HCT116 (cell line): ENCODE measurements around the gene MMP26. TPM values are rescaled to one million over a fixed set of nuclear protein-coding genes. Genes with fewer than 3 reads are reported as not detected.

Experiments used
- ATAC-seq: fragments of 200-7000 bp; cut with Tn5 transposase; 2 replicates; pipeline ENCODE4 v1.9.1; 2020; ENCODE audit warnings: mild to moderate bottlenecking, moderate library complexity
- BruUV-seq: library from RNA; stranded (reverse); fragments of 400-500 nt; replicated peaks from 2 replicates; lab custom pipeline; 2021; lab: Mats Ljungman, UMichigan
- CTCF ChIA-PET: fragments of 300-600 bp; sonication (Branson Sonifier 250); formaldehyde crosslinking; loops from one replicate; lab custom pipeline; 2021; ENCODE audit warnings: antibody characterized with exemption; lab: Charles Lee
- POLR2A ChIA-PET: fragments of 300-600, 350-600 bp; sonication (Branson Sonifier 250); formaldehyde crosslinking; loops from one replicate; lab custom pipeline; 2021; ENCODE audit warnings: antibody characterized with exemption; lab: Charles Lee
- RAD21 ChIA-PET, 2 experiments: fragments of 300-600 bp; sonication (Branson Sonifier 250); formaldehyde crosslinking; loops; one replicate each; lab custom pipeline; 2023; ENCODE audit warnings: low total read pairs in 2 of 2; ENCODE audit not compliant: uncharacterized antibody in 2 of 2, unreplicated experiment in 2 of 2, low non-redundant PET in 1 of 2; lab: Charles Lee
- DNase-seq: peaks from one replicate; pipeline ENCODE4 v3.0.0-alpha.2; 2010; ENCODE audit warnings: low read depth, low spot score
- H2AFZ ChIP-seq: fragments of 200-600 bp; shearing (Covaris generic), sonication (generic); 2 replicates; pipeline ENCODE4 v1.6.1; 2017; ENCODE audit warnings: low read depth, mixed run types, mixed read lengths, antibody characterized with exemption, low read length; ENCODE audit not compliant: poor library complexity, severe bottlenecking
- H3K27ac ChIP-seq: 2 replicates; pipeline ENCODE4 v1.5.1; 2012; ENCODE audit warnings: low read depth, low read length
- H3K27me3 ChIP-seq: fragments of 200-600 bp; sonication (generic); 2 replicates; pipeline ENCODE4 v1.6.1; 2016; ENCODE audit warnings: mixed run types, low read length, mixed read lengths; ENCODE audit not compliant: insufficient read depth
- H3K36me3 ChIP-seq, 2 experiments: fragments of 200-500 bp in 1 of 2; fragments of 200-600 bp in 1 of 2; sonication (Bioruptor generic) in 1 of 2; sonication (generic) in 1 of 2; 2 replicates each; pipeline versions ENCODE4 v1.5.1 to v1.6.1; 2014 to 2016; ENCODE audit warnings: low read length in 2 of 2, inconsistent platforms in 1 of 2, mixed read lengths in 1 of 2, mixed run types in 1 of 2; ENCODE audit not compliant: insufficient read depth in 2 of 2, control insufficient read depth in 1 of 2
- H3K4me1 ChIP-seq, 2 experiments: fragments of 200-600 bp in 1 of 2; sonication (generic) in 1 of 2; 2 replicates each; pipeline versions ENCODE4 v1.5.1 to v1.6.1; 2012 to 2017; ENCODE audit warnings: low read length in 2 of 2, inconsistent platforms in 1 of 2, mild to moderate bottlenecking in 1 of 2, mixed read lengths in 1 of 2, mixed run types in 1 of 2, moderate library complexity in 1 of 2; ENCODE audit not compliant: insufficient read depth in 2 of 2, control insufficient read depth in 1 of 2
- H3K4me2 ChIP-seq: fragments of 200-600 bp; sonication (generic); 2 replicates; pipeline ENCODE4 v1.6.1; 2017; ENCODE audit warnings: mixed run types, low read length, mixed read lengths
- H3K4me3 ChIP-seq, 2 experiments: fragments of 200-600 bp in 1 of 2; sonication (generic) in 1 of 2; replicated peaks in 1 of 2; 2 replicates each; pipeline ENCODE4 v1.5.1; 2011 to 2016; ENCODE audit warnings: low read length in 2 of 2, control low read depth in 1 of 2, low read depth in 1 of 2, mild to moderate bottlenecking in 1 of 2, mixed read lengths in 1 of 2, mixed run types in 1 of 2
- H3K79me2 ChIP-seq: fragments of 200-600 bp; sonication (generic); 2 replicates; pipeline ENCODE4 v1.6.1; 2017; ENCODE audit warnings: mild to moderate bottlenecking, mixed run types, low read length, moderate library complexity, mixed read lengths; ENCODE audit not compliant: insufficient read depth
- H3K9ac ChIP-seq: fragments of 200-600 bp; sonication (generic); 2 replicates; pipeline ENCODE4 v1.6.1; 2016; ENCODE audit warnings: low read length, mixed read lengths
- H3K9me2 ChIP-seq: fragments of 200-600 bp; sonication (generic), shearing (Covaris generic); 2 replicates; pipeline ENCODE4 v1.6.1; 2017; ENCODE audit warnings: mixed run types, mild to moderate bottlenecking, moderate library complexity; ENCODE audit not compliant: insufficient read depth
- H3K9me3 ChIP-seq, 2 experiments: fragments of 200-500 bp in 1 of 2; fragments of 200-600 bp in 1 of 2; sonication (Bioruptor generic) in 1 of 2; sonication (generic) in 1 of 2; 2 replicates each; pipeline ENCODE4 v1.6.1; 2014 to 2017; ENCODE audit warnings: low read length in 2 of 2, mixed read lengths in 2 of 2, inconsistent platforms in 1 of 2, low read depth in 1 of 2, mild to moderate bottlenecking in 1 of 2, mixed run types in 1 of 2, moderate library complexity in 1 of 2; ENCODE audit not compliant: control insufficient read depth in 1 of 2, insufficient read depth in 1 of 2
- H4K20me1 ChIP-seq: fragments of 200-600 bp; sonication (generic), shearing (Covaris generic); 2 replicates; pipeline ENCODE4 v1.6.1; 2017; ENCODE audit warnings: mixed run types, mild to moderate bottlenecking, moderate library complexity; ENCODE audit not compliant: insufficient read depth
- ATF3 ChIP-seq: IDR thresholded peaks from 2 replicates; pipeline ENCODE4 v1.6.1; 2012
- CEBPB ChIP-seq: IDR thresholded peaks from 2 replicates; pipeline ENCODE4 v1.6.1; 2012; ENCODE audit warnings: low read depth
- EGR1 ChIP-seq: IDR thresholded peaks from 2 replicates; pipeline ENCODE4 v1.6.1; 2012; ENCODE audit warnings: low read depth
- EZH2 ChIP-seq: fragments of 200-600 bp; sonication (generic); IDR thresholded peaks from 2 replicates; pipeline ENCODE4 v1.6.1; 2017; ENCODE audit warnings: antibody characterized with exemption, mixed run types
- JUND ChIP-seq: IDR thresholded peaks from 2 replicates; pipeline ENCODE4 v1.6.1; 2012
- POLR2A ChIP-seq: IDR thresholded peaks from 2 replicates; pipeline ENCODE4 v1.7.0; 2011; ENCODE audit warnings: borderline replicate concordance; ENCODE audit not compliant: insufficient read depth, insufficient read length; ENCODE audit errors: extremely low read depth
- POLR2AphosphoS5 ChIP-seq: IDR thresholded peaks from 2 replicates; pipeline ENCODE4 v1.6.1; 2011; ENCODE audit warnings: mild to moderate bottlenecking, low read depth, low read length, moderate library complexity
- RAD21 ChIP-seq: IDR thresholded peaks from 2 replicates; pipeline ENCODE4 v1.6.1; 2012; ENCODE audit warnings: low read depth, mild to moderate bottlenecking
- YY1 ChIP-seq: IDR thresholded peaks from 2 replicates; pipeline ENCODE4 v1.6.1; 2011; ENCODE audit warnings: low read length, low read depth, moderate library complexity, mild to moderate bottlenecking; ENCODE audit not compliant: insufficient replicate concordance; ENCODE audit errors: extremely low read depth
- intact Hi-C: fragments of 100-400 bp; cut with micrococcal nuclease; formaldehyde crosslinking; loops from 2 replicates; pipeline ENCODE4 v1.10.0; 2022
- total RNA-seq: library from RNA; stranded (reverse); gene quantifications from one replicate; pipeline ENCODE4 v1.2.1, GENCODE V29; 2021; ENCODE audit not compliant: unreplicated experiment
- TF ChIP-seq, protein P1 (sequence below), 3 experiments: fragments of 200-600 bp in 1 of 3; sonication (generic) in 1 of 3; IDR thresholded peaks in 2 of 3; conservative IDR thresholded peaks in 1 of 3; 2 replicates each; pipeline ENCODE4 v1.5.1; 2012 to 2017; ENCODE audit warnings: low read depth in 2 of 3, low read length in 2 of 3, antibody characterized with exemption in 1 of 3, borderline replicate concordance in 1 of 3, control low read depth in 1 of 3, mild to moderate bottlenecking in 1 of 3, mixed read lengths in 1 of 3, mixed run types in 1 of 3, moderate library complexity in 1 of 3; ENCODE audit not compliant: insufficient read depth in 1 of 3

The MMP26 gene
- total RNA-seq, 1 experiment from 2014 or later: not detected

- no peak overlapping the region for H2AFZ ChIP-seq
These were observed 39.8 kb upstream of the MMP26 start for GRCh38 chr11:4664786-4665185.

More at GRCh38 chr11:4664786-4665185, 39.8 kb upstream of the MMP26 start:
- no peak overlapping the region for H3K4me3 ChIP-seq
- no peak for ATAC-seq
- intact Hi-C loops: no loop called here
- H3K79me2 ChIP-seq: no peaks in the 10 kb centered on the region
- no peak overlapping the region for H3K4me2 ChIP-seq
- TF ChIP-seq EZH2 (no peak), RAD21 (no peak), ATF3 (no peak), YY1 (no peak), POLR2A (no peak), CEBPB (no peak), JUND (no peak), EGR1 (no peak), POLR2AphosphoS5 (no peak)
- TF ChIP-seq, protein P1, sequence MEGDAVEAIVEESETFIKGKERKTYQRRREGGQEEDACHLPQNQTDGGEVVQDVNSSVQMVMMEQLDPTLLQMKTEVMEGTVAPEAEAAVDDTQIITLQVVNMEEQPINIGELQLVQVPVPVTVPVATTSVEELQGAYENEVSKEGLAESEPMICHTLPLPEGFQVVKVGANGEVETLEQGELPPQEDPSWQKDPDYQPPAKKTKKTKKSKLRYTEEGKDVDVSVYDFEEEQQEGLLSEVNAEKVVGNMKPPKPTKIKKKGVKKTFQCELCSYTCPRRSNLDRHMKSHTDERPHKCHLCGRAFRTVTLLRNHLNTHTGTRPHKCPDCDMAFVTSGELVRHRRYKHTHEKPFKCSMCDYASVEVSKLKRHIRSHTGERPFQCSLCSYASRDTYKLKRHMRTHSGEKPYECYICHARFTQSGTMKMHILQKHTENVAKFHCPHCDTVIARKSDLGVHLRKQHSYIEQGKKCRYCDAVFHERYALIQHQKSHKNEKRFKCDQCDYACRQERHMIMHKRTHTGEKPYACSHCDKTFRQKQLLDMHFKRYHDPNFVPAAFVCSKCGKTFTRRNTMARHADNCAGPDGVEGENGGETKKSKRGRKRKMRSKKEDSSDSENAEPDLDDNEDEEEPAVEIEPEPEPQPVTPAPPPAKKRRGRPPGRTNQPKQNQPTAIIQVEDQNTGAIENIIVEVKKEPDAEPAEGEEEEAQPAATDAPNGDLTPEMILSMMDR (IDR thresholded peaks at IDR 0.05 in 2 of 3, conservative IDR thresholded peaks at IDR 0.05 in 1 of 3; ENCODE audit: borderline replicate concordance in 1 of 3, insufficient read depth in 1 of 3, low read depth in 2 of 3, low read length in 2 of 3): no peak
- no peak overlapping the region for H3K9ac ChIP-seq
- BruUV-seq: no TSS peak
- H3K36me3 ChIP-seq: no peaks in the 10 kb centered on the region
- peaks cover 61% of the 10 kb centered on the region for H3K27me3 ChIP-seq
- no peaks in the 10 kb centered on the region for H3K4me1 ChIP-seq
- no peak overlapping the region for H3K27ac ChIP-seq
- H3K9me2 ChIP-seq: no peaks in the 10 kb centered on the region
- H3K9me3 ChIP-seq: no peaks in the 10 kb centered on the region
- no peak for DNase-seq
- RAD21 ChIA-PET: no interaction called here
- CTCF ChIA-PET: no interaction called here
- no peaks in the 10 kb centered on the region for H4K20me1 ChIP-seq
- POLR2A ChIA-PET: no interaction called here
